GM10266 (cell line): Measurements from ENCODE around the gene HOXA5.

Source experiments
- DNase-seq: peaks from one replicate; pipeline ENCODE4 v3.0.0; 2012; ENCODE audit errors: extremely low spot score
- CTCF ChIP-seq: IDR thresholded peaks from 2 replicates; pipeline ENCODE4 v1.5.1; 2012; ENCODE audit warnings: mild to moderate bottlenecking, low read depth; ENCODE audit not compliant: control insufficient read depth, insufficient read depth; ENCODE audit errors: missing control alignments

Gene HOXA5

GRCh38 chr7:27154901-27155815 is 11.7 kb upstream of the HOXA5 start:
- DNase-seq: no peak
- no peak for TF ChIP-seq CTCF

GRCh38 chr7:27154369-27154768 is 10.9 kb upstream of the HOXA5 start:
- DNase-seq: no peak
- TF ChIP-seq CTCF: no peak

- TF ChIP-seq CTCF: no peak
- DNase-seq: no peak
Observed at GRCh38 chr7:27153526-27153925, 10.0 kb upstream of the HOXA5 start.

- no peak for TF ChIP-seq CTCF
- DNase-seq: no peak
Observed at GRCh38 chr7:27152816-27153442, 9.4 kb upstream of the HOXA5 start.

GRCh38 chr7:27151931-27152815 is 8.7 kb upstream of the HOXA5 start, which contains the start of gene HOXA3:
TSS of gene HOXA3 (minus strand) at chr7:27152583. CDS start at chr7:27110640, 41,943 bp downstream.
- DNase-seq: no peak
- TF ChIP-seq CTCF: no peak

GRCh38 chr7:27151341-27151930 is 8.0 kb upstream of the HOXA5 start:
- TF ChIP-seq CTCF: no peak
- DNase-seq: no peak
